Upper lobe of left lung (tissue), 6 donors: ENCODE results near the gene TCHP. TPM values are rescaled to one million over a fixed set of nuclear protein-coding genes. Genes with fewer than 3 reads are reported as not detected.
A peak's percentile ranks its signal among the peaks of the same experiment; 100 is the strongest.

Experiments used
- ATAC-seq, 2 donors: fragments of 200-7000 bp; cut with Tn5 transposase; one replicate each; pipeline ENCODE4 v1.9.1; 2022; ENCODE audit warnings: mild to moderate bottlenecking in 2 of 2, moderate library complexity in 2 of 2; ENCODE audit not compliant: low FRiP score in 2 of 2
- DNase-seq, 2 donors: peaks; one replicate each; pipeline ENCODE4 v3.0.0-alpha.2; 2019 to 2020
- H3K27ac ChIP-seq, 4 donors: fragments of 200-600 bp; sonication (generic); one replicate each; pipeline ENCODE4 v1.5.1; 2016 to 2019
- H3K27me3 ChIP-seq, 4 donors: fragments of 200-600 bp; sonication (generic); one replicate each; pipeline ENCODE4 v1.5.1; 2017 to 2019
- H3K36me3 ChIP-seq, 4 donors: fragments of 200-600 bp; sonication (generic); one replicate each; pipeline ENCODE4 v1.5.1; 2016 to 2019
- H3K4me1 ChIP-seq, 4 donors: fragments of 200-600 bp; sonication (generic); one replicate each; pipeline ENCODE4 v1.5.1; 2018 to 2019
- H3K4me3 ChIP-seq, 4 donors: fragments of 200-600 bp; sonication (generic); one replicate each; pipeline ENCODE4 v1.5.1; 2017 to 2019; ENCODE audit warnings: mild to moderate bottlenecking in 2 of 4, moderate library complexity in 1 of 4
- H3K9me3 ChIP-seq, 4 donors: fragments of 200-600 bp; sonication (generic); one replicate each; pipeline ENCODE4 v1.5.1; 2018 to 2019
- EP300 ChIP-seq, 4 donors: sonication (generic); formaldehyde crosslinking; IDR thresholded peaks; one replicate each; pipeline ENCODE4 v1.5.1; 2017; ENCODE audit warnings: antibody characterized with exemption in 4 of 4, control low read depth in 2 of 4
- POLR2A ChIP-seq, 4 donors: fragments of 450-650 bp; IDR thresholded peaks; one replicate each; pipeline ENCODE4 v1.5.1; 2016 to 2017; ENCODE audit warnings: antibody characterized with exemption in 4 of 4, mild to moderate bottlenecking in 2 of 4
- POLR2AphosphoS5 ChIP-seq, 2 donors: sonication (generic); formaldehyde crosslinking; IDR thresholded peaks; one replicate each; pipeline ENCODE4 v1.5.1; 2017; ENCODE audit warnings: antibody characterized with exemption in 2 of 2
- WGBS, 2 donors: methylation state at CpG; one replicate each; pipeline ENCODE4 v1.1.5; 2017 to 2018; 5-methylcytosine and 5-hydroxymethylcytosine counted together
- total RNA-seq, 6 donors: library from RNA; depleted of rRNA in 4 of 6; stranded (reverse); fragments of >200 nt in 4 of 6; gene quantifications; one replicate each; pipeline versions ENCODE4 v1.1.0 to v1.2.1, GENCODE V29; 2016 to 2021
- TF ChIP-seq, protein P1 (sequence below), 6 experiments: fragments of 450-650 bp in 4 of 6; fragments of 200-600 bp in 2 of 6; sonication (generic) in 2 of 6; IDR thresholded peaks; one replicate each; pipeline ENCODE4 v1.5.1; 2016 to 2019; ENCODE audit warnings: antibody characterized with exemption in 6 of 6
- donor health status: DM: no; HTN: no; CAD: no; lungs with moderate emphysema.
- donor health status: DM: no; HTN: yes; CAD: no; lungs with severe emphysema.

TCHP gene
- total RNA-seq, 6 donors from 2014 or later: 10.5 to 90.1 (median 29.7) TPM

DNA sequence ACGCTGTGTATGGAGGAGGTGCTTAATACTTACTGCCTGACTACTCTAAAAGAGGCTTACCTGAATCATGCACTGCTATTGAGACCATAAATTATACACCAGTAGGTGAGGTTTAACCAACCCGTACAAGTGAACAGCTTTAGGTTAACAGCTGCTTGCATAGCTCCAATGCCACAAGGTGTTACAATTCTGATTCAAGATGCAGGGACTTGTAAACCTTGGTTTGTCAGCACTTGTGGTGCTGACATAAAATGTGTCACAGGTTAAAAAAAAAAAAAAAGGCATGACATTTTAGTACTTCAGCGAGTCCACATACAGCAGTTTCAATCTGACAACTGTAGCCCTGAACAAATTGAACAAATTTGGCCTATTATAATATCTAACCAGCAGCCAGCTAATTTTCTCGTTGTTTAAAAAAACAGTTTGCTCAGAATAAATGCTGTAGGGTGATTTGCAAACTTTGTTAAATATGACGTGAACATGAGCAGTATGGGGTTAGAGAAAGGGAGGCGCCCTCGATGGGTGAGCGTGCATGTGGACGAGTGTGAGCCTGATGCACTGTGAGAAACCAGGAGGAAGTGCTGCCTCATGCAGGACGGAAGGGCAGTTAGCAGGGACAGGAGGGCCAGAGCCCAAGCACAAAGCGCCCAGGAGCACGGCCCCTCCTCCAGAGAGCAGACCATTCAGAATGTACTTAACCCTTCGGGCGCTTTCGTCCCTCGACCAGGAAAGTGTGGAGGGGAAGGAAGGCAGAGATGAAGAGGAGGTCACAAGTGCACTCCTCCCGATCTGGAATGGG lies 44.7 kb downstream of the TCHP start:
- no peaks in the 10 kb centered on the region for H3K9me3 ChIP-seq
- peaks cover 16 to 31% (median 24%) of the 10 kb centered on the region in 4 donors for H3K4me1 ChIP-seq
- ATAC-seq (peak in 1 of 2 donors; percentile 43), DNase-seq (peak in 1 of 2 donors; percentile 23)
- peaks cover 0 to 48% (median 15%) of the 10 kb centered on the region in 4 donors for H3K36me3 ChIP-seq
- H3K27ac ChIP-seq: peak overlapping the region in 2 of 4 donors; percentile 2 to 58
- 37 to 38% methylated on average over 16 to 17 of the region's 17 CpGs for WGBS, 2 donors
- H3K27me3 ChIP-seq: no peaks in the 10 kb centered on the region
- no peak for TF ChIP-seq EP300 (IDR thresholded peaks at IDR 0.05)
- no peak for TF ChIP-seq POLR2AphosphoS5 (IDR thresholded peaks at IDR 0.05)
- no peak for TF ChIP-seq POLR2A (IDR thresholded peaks at IDR 0.05)
- TF ChIP-seq, protein P1, sequence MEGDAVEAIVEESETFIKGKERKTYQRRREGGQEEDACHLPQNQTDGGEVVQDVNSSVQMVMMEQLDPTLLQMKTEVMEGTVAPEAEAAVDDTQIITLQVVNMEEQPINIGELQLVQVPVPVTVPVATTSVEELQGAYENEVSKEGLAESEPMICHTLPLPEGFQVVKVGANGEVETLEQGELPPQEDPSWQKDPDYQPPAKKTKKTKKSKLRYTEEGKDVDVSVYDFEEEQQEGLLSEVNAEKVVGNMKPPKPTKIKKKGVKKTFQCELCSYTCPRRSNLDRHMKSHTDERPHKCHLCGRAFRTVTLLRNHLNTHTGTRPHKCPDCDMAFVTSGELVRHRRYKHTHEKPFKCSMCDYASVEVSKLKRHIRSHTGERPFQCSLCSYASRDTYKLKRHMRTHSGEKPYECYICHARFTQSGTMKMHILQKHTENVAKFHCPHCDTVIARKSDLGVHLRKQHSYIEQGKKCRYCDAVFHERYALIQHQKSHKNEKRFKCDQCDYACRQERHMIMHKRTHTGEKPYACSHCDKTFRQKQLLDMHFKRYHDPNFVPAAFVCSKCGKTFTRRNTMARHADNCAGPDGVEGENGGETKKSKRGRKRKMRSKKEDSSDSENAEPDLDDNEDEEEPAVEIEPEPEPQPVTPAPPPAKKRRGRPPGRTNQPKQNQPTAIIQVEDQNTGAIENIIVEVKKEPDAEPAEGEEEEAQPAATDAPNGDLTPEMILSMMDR (IDR thresholded peaks at IDR 0.05): no peak
- no peak overlapping the region for H3K4me3 ChIP-seq

- Histone ChIP-seq H3K9me3 (no peaks in the 10 kb centered on the region), H3K4me3 (no peak overlapping the region), H3K36me3 (peaks cover 6 to 63% (median 31%) of the 10 kb centered on the region in 4 donors), H3K27me3 (no peaks in the 10 kb centered on the region), H3K27ac (peak overlapping the region in 2 of 4 donors; percentile 58 to 63), H3K4me1 (peaks cover 16 to 31% (median 25%) of the 10 kb centered on the region in 4 donors)
- ATAC-seq (peak; percentile 31 to 37), DNase-seq (peak in 1 of 2 donors; percentile 31)
- 20 to 35% methylated on average over 4 to 5 of the region's 5 CpGs for WGBS, 2 donors
- TF ChIP-seq POLR2AphosphoS5 (IDR thresholded peaks at IDR 0.05): no peak
- no peak for TF ChIP-seq EP300 (IDR thresholded peaks at IDR 0.05)
- TF ChIP-seq, protein P1 (IDR thresholded peaks at IDR 0.05): no peak
- no peak for TF ChIP-seq POLR2A (IDR thresholded peaks at IDR 0.05)
Observed at GRCh38 chr12:109946505-109946904, 46.4 kb downstream of the TCHP start.

- 89 to 91% methylated on average over 9 of the region's 9 CpGs for WGBS, 2 donors
- Histone ChIP-seq H3K36me3 (peaks cover 9 to 67% (median 35%) of the 10 kb centered on the region in 4 donors), H3K4me3 (no peak overlapping the region), H3K27ac (peak overlapping the region in 3 of 4 donors; percentile 1 to 63 (median 58)), H3K27me3 (no peaks in the 10 kb centered on the region), H3K4me1 (peaks cover 16 to 31% (median 25%) of the 10 kb centered on the region in 4 donors), H3K9me3 (no peaks in the 10 kb centered on the region)
- DNase-seq: no peak
- no peak for ATAC-seq
- TF ChIP-seq POLR2AphosphoS5 (IDR thresholded peaks at IDR 0.05): no peak
- TF ChIP-seq POLR2A (IDR thresholded peaks at IDR 0.05): no peak
- no peak for TF ChIP-seq EP300 (IDR thresholded peaks at IDR 0.05)
- TF ChIP-seq, protein P1 (IDR thresholded peaks at IDR 0.05): no peak
Observed at GRCh38 chr12:109946913-109947312, 46.8 kb downstream of the TCHP start.

- Histone ChIP-seq H3K36me3 (peaks cover 13 to 73% (median 41%) of the 10 kb centered on the region in 4 donors), H3K9me3 (no peaks in the 10 kb centered on the region), H3K27ac (peak overlapping the region in 3 of 4 donors; percentile 1 to 63 (median 58)), H3K4me3 (no peak overlapping the region), H3K4me1 (peaks cover 16 to 31% (median 25%) of the 10 kb centered on the region in 4 donors), H3K27me3 (no peaks in the 10 kb centered on the region)
- DNase-seq (no peak), ATAC-seq (no peak)
- 41 to 43% methylated on average over 3 of the region's 3 CpGs for WGBS, 2 donors
- TF ChIP-seq, protein P1 (IDR thresholded peaks at IDR 0.05): no peak
- no peak for TF ChIP-seq POLR2A (IDR thresholded peaks at IDR 0.05)
Observed at GRCh38 chr12:109947521-109947920, 47.4 kb downstream of the TCHP start.
